HG03045 (cell line): ENCODE results near the gene ARHGAP25.

Experiments used
- ATAC-seq: cut with Tn5 transposase; IDR thresholded peaks from one replicate; pipeline ENCODE4 v1.9.1; 2021; ENCODE audit warnings: mild to moderate bottlenecking, moderate library complexity; ENCODE audit not compliant: unreplicated experiment

ARHGAP25 gene

DNA sequence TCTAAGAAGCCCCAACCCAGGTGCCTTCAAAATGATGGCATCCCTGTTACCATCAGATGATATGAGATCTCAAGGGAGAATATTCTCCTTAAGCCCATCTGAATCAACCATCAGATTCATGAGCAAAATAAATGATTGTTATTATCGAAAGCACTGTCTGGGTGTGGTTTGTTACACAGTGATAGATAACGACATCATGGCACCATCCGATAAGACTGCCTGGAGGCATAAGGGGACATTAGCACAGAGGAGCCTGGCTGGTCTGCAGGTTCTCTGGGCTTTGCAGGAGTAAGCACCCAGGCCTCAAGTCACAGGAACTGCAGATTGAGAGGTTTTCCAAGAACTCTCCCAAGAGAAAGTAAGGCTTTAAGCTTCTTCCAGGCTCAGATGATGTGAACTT lies 120.9 kb downstream of the ARHGAP25 start:
- no peak for ATAC-seq

DNA sequence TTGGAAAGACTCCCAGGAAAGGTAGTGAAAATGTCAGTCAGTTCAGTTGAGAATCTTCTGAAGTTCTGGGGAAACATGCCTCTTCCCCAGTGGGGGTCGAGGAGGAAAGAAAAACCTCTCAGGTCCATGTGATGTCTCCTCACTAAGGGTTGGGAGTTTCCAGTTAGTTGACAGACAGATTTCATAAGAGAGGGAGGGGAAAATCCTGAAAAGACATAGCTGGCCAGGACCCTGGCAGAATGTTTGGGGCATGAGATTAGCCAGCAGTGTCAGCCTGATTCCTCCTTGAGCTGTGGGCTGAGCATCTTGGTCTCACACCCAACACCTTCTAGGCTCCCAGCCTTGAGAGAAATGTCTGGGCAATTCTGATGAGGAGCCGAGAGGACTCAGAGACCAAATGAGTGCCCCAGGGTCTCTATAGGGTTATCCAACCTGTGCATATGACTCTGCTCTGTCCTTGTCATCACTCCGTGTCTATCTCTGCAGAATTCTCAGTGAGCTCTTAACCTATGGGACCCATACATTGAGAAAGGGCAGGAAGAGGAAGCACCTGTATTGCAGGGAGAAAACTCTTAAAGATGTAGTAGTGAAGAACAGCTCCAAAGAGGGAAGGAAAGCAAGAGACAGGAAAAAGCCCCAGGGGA lies 122.7 kb downstream of the ARHGAP25 start:
- ATAC-seq = no peak

DNA sequence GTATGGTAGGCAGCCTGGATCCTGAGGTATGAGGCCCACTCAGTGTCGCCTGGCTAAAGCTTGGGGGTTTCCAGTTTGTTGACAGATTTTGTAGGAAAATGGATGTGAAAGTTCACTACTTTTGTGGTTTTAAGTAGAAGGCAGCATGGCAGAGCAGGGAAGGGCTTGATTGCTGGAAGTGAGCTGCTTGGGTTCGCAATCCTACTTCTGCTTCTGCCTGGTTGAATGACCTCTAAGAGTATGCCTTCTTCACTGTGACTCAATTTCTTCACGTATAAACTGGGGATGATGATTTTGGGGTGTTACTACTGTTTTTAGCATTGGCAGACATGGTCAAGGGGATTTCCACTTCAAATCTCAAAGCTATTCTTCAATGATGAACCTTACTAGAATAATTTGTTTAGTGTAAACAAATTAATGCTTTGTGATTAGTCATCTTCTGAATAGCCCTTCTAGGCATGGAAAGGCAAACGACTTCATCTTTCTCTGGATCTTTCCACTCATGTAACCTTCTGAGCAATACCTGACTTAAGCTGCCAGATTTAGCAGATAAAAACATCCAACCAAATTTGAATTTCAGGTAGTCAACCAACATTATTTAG lies 123.3 kb downstream of the ARHGAP25 start:
- no peak for ATAC-seq

DNA sequence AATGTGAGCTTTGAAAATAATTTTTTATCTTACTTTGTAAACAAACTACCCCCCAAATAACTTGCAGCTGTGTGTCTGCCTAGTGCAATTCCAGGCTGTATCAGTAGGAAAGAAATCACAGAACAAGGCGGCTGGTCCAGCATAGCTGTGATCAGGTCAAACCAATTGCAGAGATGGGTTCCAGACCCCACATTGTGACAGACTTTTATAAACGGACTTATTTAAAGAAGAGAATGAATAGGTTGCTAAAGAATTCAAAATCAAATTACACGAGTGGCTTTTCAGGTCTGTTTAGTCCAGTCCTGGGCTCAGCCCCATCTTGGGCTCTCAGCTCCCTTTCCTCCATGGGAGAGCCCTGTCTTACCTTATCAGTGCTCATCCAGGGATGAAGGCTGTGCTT lies 125.5 kb downstream of the ARHGAP25 start:
- no peak for ATAC-seq

DNA sequence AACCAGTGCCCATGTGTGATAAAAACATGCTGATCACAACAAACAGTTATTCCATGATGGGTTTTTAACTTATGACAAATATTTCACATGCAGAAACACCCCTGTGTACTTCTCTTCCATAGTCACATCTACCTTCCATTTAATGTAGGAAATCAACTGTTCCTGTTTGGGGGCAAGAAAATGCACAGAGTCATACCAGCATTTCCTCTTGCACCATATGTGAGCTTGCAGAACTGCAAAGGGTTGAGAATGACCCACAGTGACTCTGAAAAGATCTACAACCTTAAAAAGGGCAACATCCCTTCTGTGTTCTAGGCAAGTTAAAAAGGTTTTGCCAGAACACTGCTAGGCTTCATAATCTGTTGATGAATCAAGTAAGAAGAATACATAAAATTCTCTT lies 126.7 kb downstream of the ARHGAP25 start:
- ATAC-seq = no peak

DNA sequence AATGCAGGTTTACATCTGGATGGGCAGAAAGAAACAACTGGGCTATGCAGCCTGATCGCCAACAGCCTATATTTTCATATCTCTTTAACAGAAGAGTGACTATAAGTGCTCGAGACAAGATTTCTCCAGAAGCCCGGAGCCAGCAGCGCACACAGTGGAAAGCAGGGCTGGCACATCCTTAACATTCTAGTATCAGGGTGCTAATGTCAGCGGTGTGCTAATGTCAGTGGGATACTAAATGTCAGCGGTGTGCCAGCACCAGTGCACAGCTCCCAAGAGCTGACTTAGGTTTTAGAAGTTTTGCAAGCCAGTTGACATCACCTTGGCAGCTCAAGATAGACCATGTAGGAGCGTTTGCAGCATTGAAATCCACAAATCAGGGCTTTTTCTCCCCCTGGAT lies 128.3 kb downstream of the ARHGAP25 start:
- no peak for ATAC-seq

DNA sequence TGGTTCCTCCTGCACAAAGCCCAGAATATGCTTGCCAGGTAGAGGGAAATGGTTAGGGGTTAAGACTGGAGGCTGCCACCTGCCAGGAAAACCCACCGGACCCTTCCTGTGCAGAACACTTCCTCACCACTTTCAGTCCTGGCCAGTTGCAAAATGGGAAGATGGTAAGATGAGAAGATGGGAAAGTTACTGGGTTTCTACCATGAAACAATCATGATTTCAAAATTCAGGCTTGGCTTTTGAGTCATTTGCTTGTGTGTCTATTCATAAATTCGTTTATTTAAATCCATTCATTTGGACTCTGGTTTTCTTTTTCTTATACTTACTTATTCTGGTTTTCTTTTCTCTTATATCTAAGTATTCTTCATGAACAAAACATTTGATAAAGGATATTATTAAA lies 129.4 kb downstream of the ARHGAP25 start:
- no peak for ATAC-seq

DNA sequence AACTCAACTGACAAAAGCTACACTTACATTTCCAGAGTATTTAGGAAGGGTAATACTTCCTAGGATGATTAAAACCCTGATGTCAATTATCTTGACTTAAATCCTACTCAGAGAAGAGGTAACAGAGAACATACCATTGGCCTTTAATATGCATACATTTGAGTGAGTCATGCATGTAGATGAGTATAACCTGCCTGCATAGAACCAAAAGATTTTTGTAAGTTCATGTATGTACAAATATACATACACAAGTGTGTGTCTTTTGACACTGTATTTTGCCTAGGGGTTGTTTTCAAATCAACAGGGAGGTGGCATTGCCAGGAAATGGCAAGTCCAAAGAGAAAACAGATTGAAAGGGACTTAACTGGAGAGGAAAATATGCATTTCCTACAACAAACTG lies 130.5 kb downstream of the ARHGAP25 start:
- ATAC-seq = no peak

DNA sequence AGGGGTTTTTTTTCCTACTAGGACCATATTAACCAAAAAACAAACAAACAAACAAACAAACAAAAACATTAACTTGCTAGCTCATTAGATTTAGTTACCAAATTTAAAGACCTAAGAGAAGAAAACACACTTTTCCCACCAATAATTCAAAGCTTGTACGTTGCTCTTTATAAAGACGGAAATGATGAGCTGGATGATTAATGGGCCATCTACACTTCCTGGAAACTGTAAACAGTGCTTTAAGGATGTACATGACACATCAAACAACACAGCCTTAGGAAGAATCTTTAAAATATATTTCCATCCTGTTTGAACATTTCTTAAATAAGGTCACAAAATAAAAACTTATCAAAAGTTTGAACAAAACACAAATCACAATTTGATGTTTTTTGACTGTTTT lies 135.6 kb downstream of the ARHGAP25 start:
- no peak for ATAC-seq

DNA sequence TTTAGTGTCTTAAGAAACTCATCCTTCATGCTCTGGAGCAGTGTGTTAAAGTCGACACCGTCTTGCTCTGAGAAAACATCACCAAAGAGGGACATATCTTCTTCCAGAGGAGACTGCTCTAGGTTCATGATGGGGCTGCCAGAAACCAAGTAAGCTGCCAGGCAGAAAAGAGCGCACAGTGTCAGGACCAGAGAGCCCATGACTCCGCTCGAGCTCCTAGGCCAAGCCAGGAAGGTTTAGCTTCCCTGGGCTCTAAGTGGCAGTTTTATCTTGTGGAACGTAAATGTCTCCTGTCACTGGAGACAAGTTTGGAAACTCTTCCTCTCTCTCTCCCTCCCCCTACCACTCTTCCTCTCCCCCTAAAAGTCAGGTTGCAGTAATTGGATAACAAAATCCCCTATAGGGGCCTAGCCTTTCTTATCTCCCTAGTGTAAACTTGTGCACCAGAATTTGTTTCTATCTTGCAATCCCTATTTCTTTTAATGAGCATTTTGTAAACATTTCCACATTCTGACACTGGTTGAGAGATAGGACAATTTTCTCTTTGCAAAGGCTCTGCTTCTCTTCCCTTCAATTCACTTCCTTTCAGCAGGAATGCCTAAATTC lies 136.7 kb downstream of the ARHGAP25 start, which contains the start of gene BMP10:
Gene BMP10 (minus strand): TSS at position 239 of the 606 bp plus-strand sequence. CDS start 39 bp downstream, at position 200.
- no peak for ATAC-seq
